GM12872 (cell line): ENCODE results near the gene ENTPD3.

Source experiments
- TF ChIP-seq, protein P1 (sequence below): IDR thresholded peaks from 3 replicates; pipeline ENCODE4 v1.5.1; 2011; ENCODE audit warnings: low read depth, mild to moderate bottlenecking, low read length, moderate library complexity; ENCODE audit not compliant: insufficient read depth

Gene ENTPD3

DNA sequence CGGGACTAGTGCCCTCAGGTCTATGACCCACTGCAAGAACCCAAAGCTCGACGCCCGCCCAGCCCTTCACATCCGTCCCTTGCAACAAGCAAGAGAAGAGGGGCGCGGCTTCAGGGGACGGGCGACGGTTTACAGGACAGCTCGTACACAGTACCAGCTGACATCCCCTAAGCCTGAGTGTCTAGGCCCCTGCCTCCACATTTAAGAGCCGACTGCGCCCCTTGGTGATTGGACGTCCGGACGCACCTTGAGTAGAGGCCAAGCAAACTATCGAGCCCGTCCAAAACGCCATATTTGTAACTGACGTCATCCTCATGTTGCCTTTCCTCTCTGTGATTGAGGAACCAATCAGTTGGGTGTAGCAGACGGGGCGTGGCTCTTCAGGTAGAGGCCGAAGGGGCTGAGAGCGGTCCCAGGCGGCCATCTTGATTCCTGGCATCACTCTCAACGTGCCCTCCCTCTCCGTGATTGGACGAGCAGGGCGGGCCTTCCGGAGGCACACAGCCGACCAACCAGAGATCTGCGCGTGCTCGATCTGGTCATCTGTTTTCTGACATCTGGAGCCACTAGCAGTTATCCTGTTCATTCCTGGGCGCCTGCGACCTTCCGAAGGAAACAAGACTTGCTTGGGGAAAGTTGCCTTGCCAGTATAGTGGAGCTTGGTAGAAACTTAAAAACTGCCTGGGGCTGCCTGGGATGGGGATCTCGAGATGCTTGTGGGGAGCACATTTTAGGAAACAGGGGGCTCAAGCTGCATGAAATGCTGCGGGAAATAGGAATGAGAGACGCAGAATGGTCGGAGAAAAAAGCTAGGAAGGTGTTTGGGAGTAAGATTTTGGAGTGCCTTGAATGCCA lies 66.1 kb downstream of the ENTPD3 start:
- TF ChIP-seq, protein P1, sequence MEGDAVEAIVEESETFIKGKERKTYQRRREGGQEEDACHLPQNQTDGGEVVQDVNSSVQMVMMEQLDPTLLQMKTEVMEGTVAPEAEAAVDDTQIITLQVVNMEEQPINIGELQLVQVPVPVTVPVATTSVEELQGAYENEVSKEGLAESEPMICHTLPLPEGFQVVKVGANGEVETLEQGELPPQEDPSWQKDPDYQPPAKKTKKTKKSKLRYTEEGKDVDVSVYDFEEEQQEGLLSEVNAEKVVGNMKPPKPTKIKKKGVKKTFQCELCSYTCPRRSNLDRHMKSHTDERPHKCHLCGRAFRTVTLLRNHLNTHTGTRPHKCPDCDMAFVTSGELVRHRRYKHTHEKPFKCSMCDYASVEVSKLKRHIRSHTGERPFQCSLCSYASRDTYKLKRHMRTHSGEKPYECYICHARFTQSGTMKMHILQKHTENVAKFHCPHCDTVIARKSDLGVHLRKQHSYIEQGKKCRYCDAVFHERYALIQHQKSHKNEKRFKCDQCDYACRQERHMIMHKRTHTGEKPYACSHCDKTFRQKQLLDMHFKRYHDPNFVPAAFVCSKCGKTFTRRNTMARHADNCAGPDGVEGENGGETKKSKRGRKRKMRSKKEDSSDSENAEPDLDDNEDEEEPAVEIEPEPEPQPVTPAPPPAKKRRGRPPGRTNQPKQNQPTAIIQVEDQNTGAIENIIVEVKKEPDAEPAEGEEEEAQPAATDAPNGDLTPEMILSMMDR, result no peak

DNA sequence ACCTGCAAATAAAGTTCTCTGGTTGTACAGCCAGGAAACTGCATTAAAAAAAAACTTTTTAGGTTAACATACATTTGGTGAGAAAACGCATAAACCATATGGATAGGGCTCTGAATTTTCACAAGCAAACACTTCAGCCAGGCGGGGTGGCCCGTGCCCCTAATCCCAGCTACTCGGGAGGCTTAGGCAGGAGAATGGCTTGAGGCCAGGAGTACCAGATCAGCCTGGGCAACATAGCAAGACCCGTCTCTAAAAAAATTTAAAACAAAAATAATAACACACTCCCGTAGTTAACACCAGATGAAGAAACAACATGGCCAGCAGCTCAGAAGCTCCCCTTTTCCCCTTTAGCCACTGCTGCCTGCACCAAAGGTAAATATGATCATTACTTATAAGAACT lies 66.9 kb downstream of the ENTPD3 start:
- TF ChIP-seq, protein P1, result no peak

- TF ChIP-seq, protein P1, result no peak
Measured at GRCh38 chr3:40455328-40455727, 68.3 kb downstream of the ENTPD3 start.

DNA sequence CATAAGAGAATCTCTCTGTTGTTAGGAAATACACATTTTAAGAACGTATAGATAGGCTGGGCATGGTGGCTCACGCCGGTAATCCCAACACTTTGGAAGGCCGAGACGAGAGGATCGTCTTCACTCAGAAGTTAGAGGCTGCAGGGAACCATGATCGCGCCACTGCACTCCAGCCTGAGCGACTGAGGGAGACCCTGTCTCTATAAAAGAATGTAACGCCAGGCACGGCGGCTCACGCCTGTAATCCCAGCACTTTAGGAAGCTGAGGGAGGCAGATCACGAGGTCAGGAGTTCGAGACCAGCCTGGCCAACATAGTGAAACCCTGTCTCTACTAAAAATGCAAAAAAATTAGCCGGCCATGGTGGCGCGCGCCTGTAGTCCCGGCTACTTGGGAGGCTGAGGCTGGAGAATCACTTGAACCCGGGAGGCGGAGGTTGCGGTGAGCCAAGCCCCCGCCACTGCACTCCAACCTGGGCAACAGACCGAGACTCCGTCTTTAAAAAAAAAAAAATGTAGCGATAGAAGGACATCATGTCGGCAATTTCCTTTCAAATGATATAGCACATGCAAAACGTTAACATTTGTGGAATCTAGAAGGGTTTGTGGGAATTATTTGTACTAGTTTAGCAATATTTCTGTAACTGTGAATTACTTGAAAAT lies 69.4 kb downstream of the ENTPD3 start:
- TF ChIP-seq, protein P1, result no peak

GRCh38 chr3:40456940-40457823 lies 70.2 kb downstream of the ENTPD3 start, which contains the start of gene RPL14:
TSS of gene RPL14 (plus strand) at chr3:40457339. CDS start at chr3:40457472, 133 bp downstream.
- TF ChIP-seq, protein P1, result no peak

GRCh38 chr3:40458473-40458872 lies 71.5 kb downstream of the ENTPD3 start:
- TF ChIP-seq, protein P1, result no peak

DNA sequence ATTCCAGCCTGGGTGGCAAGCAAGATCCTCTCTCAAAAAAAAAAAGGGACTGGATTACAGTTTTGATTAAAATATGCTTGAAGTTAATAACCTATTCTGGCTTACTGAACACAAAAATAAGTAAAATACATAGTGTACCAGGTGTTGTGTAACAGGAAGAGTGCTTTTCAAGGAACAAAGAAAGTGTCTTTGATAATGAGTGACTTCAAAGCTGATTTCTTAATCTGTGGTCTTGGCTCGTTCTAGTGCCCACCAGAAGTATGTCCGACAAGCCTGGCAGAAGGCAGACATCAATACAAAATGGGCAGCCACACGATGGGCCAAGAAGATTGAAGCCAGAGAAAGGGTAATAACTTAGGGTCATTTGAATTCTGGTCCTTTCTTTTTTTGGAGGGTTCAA lies 74.2 kb downstream of the ENTPD3 start:
- TF ChIP-seq, protein P1, result no peak
